GM12878 (cell line): ENCODE data around the gene RALGPS1. TPM values are rescaled to one million over a fixed set of nuclear protein-coding genes. Genes with fewer than 3 reads are reported as not detected.

ENCODE experiments used
- ATAC-seq: fragments of 200-7000 bp; cut with Tn5 transposase; 3 replicates; pipeline ENCODE4 v1.9.1; 2020; ENCODE audit warnings: mild to moderate bottlenecking, moderate library complexity
- BruUV-seq: library from RNA; stranded (reverse); fragments of 400-500 nt; replicated peaks from 2 replicates; lab custom pipeline; 2021; lab: Mats Ljungman, UMichigan
- CTCF ChIA-PET: fragments of 300-600 bp; sonication (Branson Sonifier 250); formaldehyde crosslinking; extraction: SDS; loops from one replicate; lab custom pipeline; 2021; ENCODE audit warnings: inconsistent platforms; lab: Yijun Ruan, JAX
- POLR2A ChIA-PET: fragments of 350-600 bp; formaldehyde crosslinking; extraction: SDS; loops from one replicate; lab custom pipeline; 2021; ENCODE audit warnings: inconsistent platforms; lab: Charles Lee
- RAD21 ChIA-PET: fragments of 300-600 bp; sonication (Branson Sonifier 250); formaldehyde crosslinking; loops from one replicate; lab custom pipeline; 2023; ENCODE audit warnings: antibody characterized with exemption; ENCODE audit not compliant: unreplicated experiment; lab: Charles Lee
- SMC1A ChIA-PET: fragments of 300-600 bp; sonication (Branson Sonifier 250); formaldehyde crosslinking; loops from one replicate; lab custom pipeline; 2023; ENCODE audit not compliant: unreplicated experiment, uncharacterized antibody; lab: Charles Lee
- DNase-seq: peaks from one replicate; pipeline ENCODE4 v3.0.0-alpha.2; 2011; ENCODE audit warnings: low read depth, low spot score
- FAIRE-seq: peaks from 3 replicates; lab custom pipeline; 2011; peaks lifted over from hg19 to GRCh38; lab: Jason Lieb, UNC
- H2AFZ ChIP-seq: 2 replicates; pipeline ENCODE4 v1.6.0; 2011; ENCODE audit warnings: low read depth, low read length, control low read depth; ENCODE audit not compliant: control insufficient read depth
- H3K27ac ChIP-seq: 2 replicates; pipeline ENCODE4 v1.5.1; 2011; ENCODE audit warnings: control low read depth; ENCODE audit not compliant: control insufficient read depth, insufficient read depth
- H3K27me3 ChIP-seq, 2 experiments: replicated peaks in 1 of 2; 2 replicates each; pipeline versions ENCODE4 v1.6.0 to v1.6.1; 2011; ENCODE audit warnings: low read length in 1 of 2; ENCODE audit not compliant: control insufficient read depth in 2 of 2, insufficient read depth in 2 of 2
- H3K36me3 ChIP-seq, 2 experiments: 2 replicates each; pipeline ENCODE4 v1.5.1; 2011; ENCODE audit warnings: low read length in 1 of 2; ENCODE audit not compliant: control insufficient read depth in 2 of 2, insufficient read depth in 2 of 2
- H3K4me1 ChIP-seq: 2 replicates; pipeline ENCODE4 v1.6.1; 2011; ENCODE audit warnings: mild to moderate bottlenecking, low read length, moderate library complexity, mixed read lengths; ENCODE audit not compliant: control insufficient read depth, insufficient read depth
- H3K4me2 ChIP-seq: 2 replicates; pipeline ENCODE4 v1.6.0; 2011; ENCODE audit warnings: control low read depth; ENCODE audit not compliant: control insufficient read depth, insufficient read depth
- H3K4me3 ChIP-seq: fragments of 200-600 bp; sonication (generic); 2 replicates; pipeline ENCODE4 v1.5.1; 2016
- H3K79me2 ChIP-seq: 2 replicates; pipeline ENCODE4 v1.6.0; 2011; ENCODE audit warnings: low read length; ENCODE audit not compliant: control insufficient read depth, insufficient read depth
- H3K9ac ChIP-seq: 2 replicates; pipeline ENCODE4 v1.8.0; 2011; ENCODE audit warnings: low read length, control low read depth, mixed read lengths; ENCODE audit not compliant: control insufficient read depth, insufficient read depth
- H3K9me3 ChIP-seq: replicated peaks from 3 replicates; pipeline ENCODE4 v1.5.1; 2011; ENCODE audit warnings: mild to moderate bottlenecking, low read length; ENCODE audit not compliant: control insufficient read depth, insufficient read depth
- H4K20me1 ChIP-seq: 2 replicates; pipeline ENCODE4 v1.6.0; 2011; ENCODE audit not compliant: control insufficient read depth, insufficient read depth
- CEBPZ ChIP-seq: fragments of 150-350 bp; IDR thresholded peaks from 2 replicates; pipeline ENCODE4 v1.6.1; 2016; ENCODE audit warnings: low read depth, low read length
- IRF4 ChIP-seq: IDR thresholded peaks from 2 replicates; pipeline ENCODE4 v1.6.1; 2011; ENCODE audit warnings: low read depth, low read length
- ZNF622 ChIP-seq: fragments of 450-650 bp; IDR thresholded peaks from 2 replicates; pipeline ENCODE4 v1.6.1; 2017; ENCODE audit warnings: mild to moderate bottlenecking, inconsistent platforms
- WGBS: methylation state at CpG from one replicate; pipeline ENCODE4 v1.1.6; 2016; ENCODE audit warnings: low lambda C conversion rate; ENCODE audit not compliant: insufficient replicate concordance, insufficient coverage; ENCODE audit errors: missing lambda C conversion rate; 5-methylcytosine and 5-hydroxymethylcytosine counted together
- in situ Hi-C: fragments of 300-500 bp; cut with MboI; formaldehyde crosslinking; loops from 9 replicates; pipeline ENCODE4 v1.14.3; 2018; ENCODE audit warnings: mixed read lengths
- intact Hi-C: fragments of 100-400 bp; cut with micrococcal nuclease; formaldehyde crosslinking; loops from one replicate; pipeline ENCODE4 v1.14.2; 2022; ENCODE audit not compliant: unreplicated experiment
- polyA plus RNA-seq, 11 experiments: library from polyadenylated mRNA; depleted of rRNA in 4 of 11; unstranded in 6 of 11; stranded (reverse) in 5 of 11; fragments of >200 nt; fragmentation: Nextera tagmentation in 4 of 11; fragmentation: Illumina TruSeq in 1 of 11; extraction: Ambion mirVana in 4 of 11; extraction: Trizol in 1 of 11; gene quantifications; 1 replicate in 1 of 11; 2 replicates in 10 of 11; pipeline versions ENCODE4 v1.2.1 to v1.2.3, GENCODE V29; 2011 to 2016; ENCODE audit warnings: inconsistent platforms in 2 of 11, missing spikeins in 2 of 11, low read depth in 1 of 11
- total RNA-seq, 4 experiments: library from RNA; depleted of rRNA in 3 of 4; stranded (reverse); fragments of >200 nt in 3 of 4; fragmentation: Illumina TruSeq in 1 of 4; extraction: Trizol in 1 of 4; gene quantifications; 2 replicates each; pipeline versions ENCODE4 v1.2.1 to v1.2.3, GENCODE V29; 2013 to 2021
- TF ChIP-seq, protein P1 (sequence below): IDR thresholded peaks from 2 replicates; pipeline ENCODE4 v1.6.1; 2012; ENCODE audit warnings: low read depth, low read length, improper control_type of control experiment
- TF ChIP-seq, protein P2 (sequence below), 3 experiments: IDR thresholded peaks in 2 of 3; conservative IDR thresholded peaks in 1 of 3; 2 replicates each; pipeline ENCODE4 v1.5.1; 2011; ENCODE audit warnings: low read depth in 3 of 3, low read length in 3 of 3, mild to moderate bottlenecking in 3 of 3, control low read depth in 2 of 3, moderate library complexity in 2 of 3, inconsistent platforms in 1 of 3, mixed read lengths in 1 of 3; ENCODE audit not compliant: control insufficient read depth in 2 of 3, insufficient read depth in 1 of 3; ENCODE audit errors: extremely low read depth in 1 of 3

The RALGPS1 gene
- total and polyA plus RNA-seq, 10 of the 15 experiments (the other 5 are each of a cell fraction or from before 2014, with no cell fraction given): 0.13 to 5.6 (median 2.7) TPM

GRCh38 chr9:127021664-127022363 lies 107.2 kb downstream of the RALGPS1 start:
- Histone ChIP-seq H3K4me1 (peaks cover 3% of the 10 kb centered on the region; the same call in 1 of the 2 replicates), H3K9me3 (no peaks in the 10 kb centered on the region), H3K36me3 (no peaks in the 10 kb centered on the region), H3K27me3 (no peaks in the 10 kb centered on the region), H3K4me3 (no peak overlapping the region), H3K27ac (no peak overlapping the region), H3K4me2 (no peak overlapping the region), H4K20me1 (no peaks in the 10 kb centered on the region), H3K9ac (no peak overlapping the region), H3K79me2 (no peaks in the 10 kb centered on the region), H2AFZ (no peak overlapping the region)
- ChIA-PET POLR2A (no interaction called here), RAD21 (no interaction called here), CTCF (no interaction called here), SMC1A (no interaction called here)
- no peak for ATAC-seq
- intact Hi-C loops (no loop called here), in situ Hi-C loops (no loop called here)
- TF ChIP-seq CEBPZ (no peak), ZNF622 (no peak), IRF4 (no peak)
- TF ChIP-seq, protein P1, sequence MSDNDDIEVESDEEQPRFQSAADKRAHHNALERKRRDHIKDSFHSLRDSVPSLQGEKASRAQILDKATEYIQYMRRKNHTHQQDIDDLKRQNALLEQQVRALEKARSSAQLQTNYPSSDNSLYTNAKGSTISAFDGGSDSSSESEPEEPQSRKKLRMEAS: no peak
- TF ChIP-seq, protein P2, sequence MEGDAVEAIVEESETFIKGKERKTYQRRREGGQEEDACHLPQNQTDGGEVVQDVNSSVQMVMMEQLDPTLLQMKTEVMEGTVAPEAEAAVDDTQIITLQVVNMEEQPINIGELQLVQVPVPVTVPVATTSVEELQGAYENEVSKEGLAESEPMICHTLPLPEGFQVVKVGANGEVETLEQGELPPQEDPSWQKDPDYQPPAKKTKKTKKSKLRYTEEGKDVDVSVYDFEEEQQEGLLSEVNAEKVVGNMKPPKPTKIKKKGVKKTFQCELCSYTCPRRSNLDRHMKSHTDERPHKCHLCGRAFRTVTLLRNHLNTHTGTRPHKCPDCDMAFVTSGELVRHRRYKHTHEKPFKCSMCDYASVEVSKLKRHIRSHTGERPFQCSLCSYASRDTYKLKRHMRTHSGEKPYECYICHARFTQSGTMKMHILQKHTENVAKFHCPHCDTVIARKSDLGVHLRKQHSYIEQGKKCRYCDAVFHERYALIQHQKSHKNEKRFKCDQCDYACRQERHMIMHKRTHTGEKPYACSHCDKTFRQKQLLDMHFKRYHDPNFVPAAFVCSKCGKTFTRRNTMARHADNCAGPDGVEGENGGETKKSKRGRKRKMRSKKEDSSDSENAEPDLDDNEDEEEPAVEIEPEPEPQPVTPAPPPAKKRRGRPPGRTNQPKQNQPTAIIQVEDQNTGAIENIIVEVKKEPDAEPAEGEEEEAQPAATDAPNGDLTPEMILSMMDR (IDR thresholded peaks at IDR 0.05 in 2 of 3, conservative IDR thresholded peaks at IDR 0.05 in 1 of 3; ENCODE audit: control insufficient read depth in 2 of 3, extremely low read depth in 1 of 3, insufficient read depth in 1 of 3, low read depth in 3 of 3, low read length in 3 of 3): no peak
- no peak for FAIRE-seq
- BruUV-seq: no TSS peak
- WGBS: 95% methylated on average over 10 of the region's 10 CpGs
- no peak for DNase-seq
